Astrocyte (in vitro differentiated cells and primary cell): ENCODE results near the gene ARPC5. TPM values are rescaled to one million over a fixed set of nuclear protein-coding genes. Genes with fewer than 3 reads are reported as not detected.
A peak's percentile ranks its signal among the peaks of the same experiment; 100 is the strongest.

Source experiments
- DNase-seq: peaks from one replicate; pipeline ENCODE4 v3.0.0-alpha.2; 2010; ENCODE audit warnings: low read depth
- FAIRE-seq: peaks from 2 replicates; lab custom pipeline; 2011; peaks lifted over from hg19 to GRCh38; lab: Jason Lieb, UNC
- H2AFZ ChIP-seq: 2 replicates; pipeline ENCODE4 v1.6.0; 2012; ENCODE audit warnings: low read depth, low read length, inconsistent platforms
- H3K27ac ChIP-seq: 2 replicates; pipeline ENCODE4 v1.5.1; 2011; ENCODE audit warnings: low read depth, low read length, inconsistent platforms
- H3K27me3 ChIP-seq: 2 replicates; pipeline ENCODE4 v1.6.0; 2011; ENCODE audit warnings: low read length, inconsistent platforms; ENCODE audit not compliant: insufficient read depth
- H3K36me3 ChIP-seq: 2 replicates; pipeline ENCODE4 v1.5.1; 2011; ENCODE audit warnings: low read length, inconsistent platforms; ENCODE audit not compliant: insufficient read depth
- H3K4me1 ChIP-seq: 2 replicates; pipeline ENCODE4 v1.5.1; 2011; ENCODE audit warnings: low read length, inconsistent platforms; ENCODE audit not compliant: insufficient read depth
- H3K4me2 ChIP-seq: 2 replicates; pipeline ENCODE4 v1.6.0; 2012; ENCODE audit warnings: low read length, inconsistent platforms
- H3K4me3 ChIP-seq: 2 replicates; pipeline ENCODE4 v1.5.1; 2011; ENCODE audit warnings: low read depth, mild to moderate bottlenecking, low read length, inconsistent platforms; ENCODE audit not compliant: insufficient read depth
- H3K79me2 ChIP-seq: 2 replicates; pipeline ENCODE4 v1.6.0; 2012; ENCODE audit warnings: mild to moderate bottlenecking, low read length, inconsistent platforms; ENCODE audit not compliant: insufficient read depth
- H3K9ac ChIP-seq: 2 replicates; pipeline ENCODE4 v1.6.0; 2012; ENCODE audit warnings: mild to moderate bottlenecking, low read length, inconsistent platforms
- H3K9me3 ChIP-seq: 2 replicates; pipeline ENCODE4 v1.5.1; 2012; ENCODE audit warnings: low read depth, mild to moderate bottlenecking, low read length, inconsistent platforms; ENCODE audit not compliant: insufficient read depth
- H4K20me1 ChIP-seq: 2 replicates; pipeline ENCODE4 v1.6.0; 2012; ENCODE audit warnings: low read length, inconsistent platforms; ENCODE audit not compliant: insufficient read depth
- H3K27ac Mint-ChIP-seq: one replicate; pipeline ENCODE4 v1.8.0; 2021; ENCODE audit warnings: mild to moderate bottlenecking, mixed read lengths; ENCODE audit not compliant: unreplicated experiment
- H3K27me3 Mint-ChIP-seq: one replicate; pipeline ENCODE4 v1.8.0; 2021; ENCODE audit warnings: low read depth, mixed read lengths; ENCODE audit not compliant: unreplicated experiment
- H3K36me3 Mint-ChIP-seq: one replicate; pipeline ENCODE4 v1.8.0; 2021; ENCODE audit warnings: low read depth, mixed read lengths; ENCODE audit not compliant: unreplicated experiment
- H3K4me1 Mint-ChIP-seq: one replicate; pipeline ENCODE4 v1.8.0; 2021; ENCODE audit warnings: low read depth, mixed read lengths; ENCODE audit not compliant: unreplicated experiment
- H3K4me3 Mint-ChIP-seq: one replicate; pipeline ENCODE4 v1.8.0; 2021; ENCODE audit warnings: mild to moderate bottlenecking, moderate library complexity, mixed read lengths; ENCODE audit not compliant: unreplicated experiment
- H3K9me3 Mint-ChIP-seq: one replicate; pipeline ENCODE4 v1.8.0; 2021; ENCODE audit warnings: mild to moderate bottlenecking, mixed read lengths; ENCODE audit not compliant: unreplicated experiment
- EZH2 ChIP-seq: IDR thresholded peaks from 2 replicates; pipeline ENCODE4 v1.6.1; 2012; ENCODE audit warnings: mild to moderate bottlenecking, low read length, inconsistent platforms; ENCODE audit not compliant: insufficient read depth
- total RNA-seq: library from RNA; stranded (reverse); gene quantifications from 2 replicates; pipeline ENCODE4 v1.2.1, GENCODE V29; 2021
- TF ChIP-seq, protein P1 (sequence below): IDR thresholded peaks from 2 replicates; pipeline ENCODE4 v1.5.1; 2011; ENCODE audit warnings: low read depth, mild to moderate bottlenecking, inconsistent platforms, low read length, moderate library complexity; ENCODE audit not compliant: insufficient read depth

ARPC5 gene
- total RNA-seq, 1 donor from 2014 or later = 180 TPM

DNA sequence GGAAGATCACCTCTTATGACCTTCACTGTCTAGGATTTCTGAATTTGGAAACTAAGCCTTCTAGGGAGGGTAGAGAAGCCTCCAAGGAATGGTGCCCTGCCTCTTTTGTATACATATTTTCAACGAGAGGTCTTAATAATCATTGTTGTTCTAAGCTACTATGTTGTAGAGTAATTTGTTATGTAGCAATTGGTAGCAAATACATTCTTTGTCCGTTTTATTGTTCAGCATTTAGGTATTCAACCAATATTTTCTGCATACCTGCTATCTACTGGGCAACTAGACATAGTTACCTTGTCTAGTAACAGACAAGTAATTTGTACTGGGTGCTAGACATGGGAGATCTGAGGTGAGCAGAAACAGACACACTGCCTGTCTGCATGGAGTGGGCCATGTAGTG lies 24.6 kb downstream of the ARPC5 start:
- H3K4me3 Mint-ChIP-seq = no peak overlapping the region
- peaks cover 23% of the 10 kb centered on the region for H3K4me1 Mint-ChIP-seq
- H3K4me2 ChIP-seq = no peak overlapping the region
- peaks cover 5% of the 10 kb centered on the region for H3K27me3 Mint-ChIP-seq
- no peak overlapping the region for H3K9ac ChIP-seq
- TF ChIP-seq, protein P1, sequence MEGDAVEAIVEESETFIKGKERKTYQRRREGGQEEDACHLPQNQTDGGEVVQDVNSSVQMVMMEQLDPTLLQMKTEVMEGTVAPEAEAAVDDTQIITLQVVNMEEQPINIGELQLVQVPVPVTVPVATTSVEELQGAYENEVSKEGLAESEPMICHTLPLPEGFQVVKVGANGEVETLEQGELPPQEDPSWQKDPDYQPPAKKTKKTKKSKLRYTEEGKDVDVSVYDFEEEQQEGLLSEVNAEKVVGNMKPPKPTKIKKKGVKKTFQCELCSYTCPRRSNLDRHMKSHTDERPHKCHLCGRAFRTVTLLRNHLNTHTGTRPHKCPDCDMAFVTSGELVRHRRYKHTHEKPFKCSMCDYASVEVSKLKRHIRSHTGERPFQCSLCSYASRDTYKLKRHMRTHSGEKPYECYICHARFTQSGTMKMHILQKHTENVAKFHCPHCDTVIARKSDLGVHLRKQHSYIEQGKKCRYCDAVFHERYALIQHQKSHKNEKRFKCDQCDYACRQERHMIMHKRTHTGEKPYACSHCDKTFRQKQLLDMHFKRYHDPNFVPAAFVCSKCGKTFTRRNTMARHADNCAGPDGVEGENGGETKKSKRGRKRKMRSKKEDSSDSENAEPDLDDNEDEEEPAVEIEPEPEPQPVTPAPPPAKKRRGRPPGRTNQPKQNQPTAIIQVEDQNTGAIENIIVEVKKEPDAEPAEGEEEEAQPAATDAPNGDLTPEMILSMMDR = no peak
- no peak for TF ChIP-seq EZH2
- no peaks in the 10 kb centered on the region for H3K79me2 ChIP-seq
- no peak for FAIRE-seq
- H3K27me3 ChIP-seq = no peaks in the 10 kb centered on the region
- no peaks in the 10 kb centered on the region for H3K9me3 Mint-ChIP-seq
- H3K9me3 ChIP-seq = no peaks in the 10 kb centered on the region
- H3K4me1 ChIP-seq = peaks cover 24% of the 10 kb centered on the region
- H3K27ac Mint-ChIP-seq = no peak overlapping the region
- no peaks in the 10 kb centered on the region for H3K36me3 ChIP-seq
- no peak overlapping the region for H2AFZ ChIP-seq
- H3K4me3 ChIP-seq = no peak overlapping the region
- DNase-seq = no peak
- no peaks in the 10 kb centered on the region for H4K20me1 ChIP-seq
- no peak overlapping the region for H3K27ac ChIP-seq
- no peaks in the 10 kb centered on the region for H3K36me3 Mint-ChIP-seq

GRCh38 chr1:183609759-183610452 lies 25.7 kb downstream of the ARPC5 start:
- no peak for FAIRE-seq
- TF ChIP-seq, protein P1 = no peak
- TF ChIP-seq EZH2 = no peak
- Mint-ChIP-seq H3K27ac (peak overlapping the region; percentile 99), H3K36me3 (no peaks in the 10 kb centered on the region), H3K4me3 (no peak overlapping the region), H3K9me3 (no peaks in the 10 kb centered on the region), H3K4me1 (peaks cover 23% of the 10 kb centered on the region), H3K27me3 (peaks cover 5% of the 10 kb centered on the region)
- no peaks in the 10 kb centered on the region for H3K79me2 ChIP-seq
- H3K27ac ChIP-seq = peak overlapping the region; percentile 77
- no peak overlapping the region for H3K4me3 ChIP-seq
- H3K4me2 ChIP-seq = peak overlapping the region; percentile 51
- peak overlapping the region; percentile 30 for H3K9ac ChIP-seq
- no peaks in the 10 kb centered on the region for H4K20me1 ChIP-seq
- DNase-seq = no peak
- no peaks in the 10 kb centered on the region for H3K36me3 ChIP-seq
- H3K9me3 ChIP-seq = no peaks in the 10 kb centered on the region
- H2AFZ ChIP-seq = no peak overlapping the region
- H3K4me1 ChIP-seq = peaks cover 24% of the 10 kb centered on the region
- H3K27me3 ChIP-seq = no peaks in the 10 kb centered on the region

DNA sequence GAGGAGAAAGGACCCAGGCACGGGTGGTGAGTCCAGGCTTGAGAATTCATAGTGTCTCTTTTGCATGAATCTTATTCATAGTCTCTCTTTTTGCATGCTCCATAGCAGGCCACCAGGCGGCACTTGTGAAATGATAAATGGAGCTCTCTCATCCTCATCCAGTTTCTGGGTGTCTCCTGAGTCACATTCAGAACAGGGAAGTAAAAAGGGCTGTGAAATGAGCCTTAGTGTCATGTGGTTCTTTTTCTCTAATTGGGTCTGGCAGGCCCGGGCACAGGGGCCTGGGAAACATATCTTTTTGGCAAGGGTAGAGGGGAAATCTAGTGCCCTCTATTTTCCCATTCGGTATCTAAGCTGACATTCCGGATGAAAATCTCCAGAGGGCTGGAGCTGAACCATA lies 26.3 kb downstream of the ARPC5 start:
- Histone ChIP-seq H3K79me2 (no peaks in the 10 kb centered on the region), H4K20me1 (no peaks in the 10 kb centered on the region), H3K9me3 (no peaks in the 10 kb centered on the region), H3K36me3 (no peaks in the 10 kb centered on the region), H3K27me3 (no peaks in the 10 kb centered on the region), H3K4me1 (peaks cover 29% of the 10 kb centered on the region), H2AFZ (no peak overlapping the region), H3K4me3 (no peak overlapping the region), H3K4me2 (peak overlapping the region; percentile 51), H3K27ac (peak overlapping the region; percentile 77), H3K9ac (peak overlapping the region; percentile 49)
- Mint-ChIP-seq H3K36me3 (no peaks in the 10 kb centered on the region), H3K4me1 (peaks cover 24% of the 10 kb centered on the region), H3K4me3 (peak overlapping the region; percentile 41), H3K27ac (peak overlapping the region; percentile 99), H3K27me3 (no peaks in the 10 kb centered on the region), H3K9me3 (no peaks in the 10 kb centered on the region)
- DNase-seq (peak; percentile 55), FAIRE-seq (no peak)
- no peak for TF ChIP-seq EZH2
- TF ChIP-seq, protein P1 = peak; percentile 46
